Measurements from ENCODE around the gene HOXC6.
A peak's percentile ranks its signal among the peaks of the same experiment; 100 is the strongest.

HOXC6 gene

GRCh38 chr12:54002915-54003389 lies 25.3 kb upstream of the HOXC6 start:
- DNase-seq, result no peak

GRCh38 chr12:54003625-54004024 lies 24.6 kb upstream of the HOXC6 start:
- no peak for DNase-seq

GRCh38 chr12:54004063-54004840 lies 24.0 kb upstream of the HOXC6 start:
- no peak for DNase-seq

- DNase-seq, result no peak
Measured at GRCh38 chr12:54004841-54005530, 23.3 kb upstream of the HOXC6 start.

- no peak for DNase-seq
Measured at GRCh38 chr12:54005531-54005852, 22.7 kb upstream of the HOXC6 start.

GRCh38 chr12:54005853-54006558 lies 22.2 kb upstream of the HOXC6 start:
- peak; percentile 86 for DNase-seq

- DNase-seq, result no peak
Measured at GRCh38 chr12:54006559-54007220, 21.6 kb upstream of the HOXC6 start.

- no peak for DNase-seq
Measured at GRCh38 chr12:54007538-54008259, 20.5 kb upstream of the HOXC6 start.

- DNase-seq, result no peak
Measured at GRCh38 chr12:54008260-54008552, 20.0 kb upstream of the HOXC6 start.

- peak; percentile 37 for DNase-seq
Measured at GRCh38 chr12:54009171-54010052, 18.8 kb upstream of the HOXC6 start.

- DNase-seq, result no peak
Measured at GRCh38 chr12:54010053-54010971, 17.9 kb upstream of the HOXC6 start.

GRCh38 chr12:54010972-54011664 lies 17.1 kb upstream of the HOXC6 start:
- no peak for DNase-seq

GRCh38 chr12:54011665-54012532 lies 16.3 kb upstream of the HOXC6 start:
- DNase-seq, result no peak

GRCh38 chr12:54012631-54013409 lies 15.4 kb upstream of the HOXC6 start:
- DNase-seq, result no peak

GRCh38 chr12:54014377-54015017 lies 13.7 kb upstream of the HOXC6 start:
- no peak for DNase-seq

GRCh38 chr12:54015018-54015931 lies 13.0 kb upstream of the HOXC6 start:
- DNase-seq, result no peak
